HG02798 (cell line): Measurements from ENCODE around the gene LRRC45.

Experiments
- ATAC-seq: cut with Tn5 transposase; IDR thresholded peaks from one replicate; pipeline ENCODE4 v1.9.1; 2021; ENCODE audit warnings: mild to moderate bottlenecking; ENCODE audit not compliant: unreplicated experiment, poor library complexity

LRRC45 gene

GRCh38 chr17:81993729-81994592 lies 29.1 kb upstream of the LRRC45 start:
- no peak for ATAC-seq

DNA sequence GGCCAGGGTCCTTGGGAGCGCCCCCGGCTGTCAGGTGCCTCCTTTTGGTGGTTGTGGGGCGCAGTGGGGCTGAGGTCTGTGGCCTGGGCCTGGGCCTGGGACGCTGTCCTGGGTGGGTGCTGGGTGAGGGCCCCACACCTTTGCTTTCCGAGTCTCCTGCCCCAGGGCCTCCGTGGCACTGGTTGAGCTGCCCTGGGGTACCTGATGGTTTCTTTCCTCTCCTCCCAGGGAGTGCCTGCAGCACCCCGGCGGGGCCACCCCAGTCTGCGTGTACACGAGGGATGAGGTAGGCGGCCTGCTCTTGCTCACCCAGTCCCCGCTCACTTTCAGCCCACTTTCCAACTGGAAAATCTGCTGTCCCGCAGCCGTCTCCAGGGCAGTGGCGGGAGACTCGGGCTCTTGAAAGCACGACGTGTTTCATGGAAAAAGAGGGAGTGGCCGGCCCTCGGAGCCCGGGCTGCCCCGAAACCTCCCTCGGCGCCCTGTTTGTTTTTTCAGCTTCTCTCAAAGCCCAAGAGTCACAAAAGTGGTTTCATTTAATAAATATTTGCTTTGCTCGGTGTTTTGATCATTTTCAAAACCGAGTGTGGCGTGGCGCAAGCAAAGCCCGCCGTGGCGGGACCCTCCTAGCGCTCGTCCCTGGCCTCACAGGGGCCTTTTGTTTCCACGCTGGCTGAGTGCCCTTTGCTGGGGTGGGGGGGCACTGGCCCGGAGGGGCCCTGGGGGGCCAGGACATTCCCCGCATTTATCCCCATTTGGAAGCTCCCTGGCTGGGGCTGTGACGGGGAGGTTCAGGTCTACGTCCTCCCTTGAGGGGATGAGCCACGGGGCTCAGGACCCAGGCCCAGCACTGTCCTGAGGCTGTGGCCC lies 28.3 kb upstream of the LRRC45 start:
- no peak for ATAC-seq

GRCh38 chr17:81995463-81996231 lies 27.5 kb upstream of the LRRC45 start:
- no peak for ATAC-seq

DNA sequence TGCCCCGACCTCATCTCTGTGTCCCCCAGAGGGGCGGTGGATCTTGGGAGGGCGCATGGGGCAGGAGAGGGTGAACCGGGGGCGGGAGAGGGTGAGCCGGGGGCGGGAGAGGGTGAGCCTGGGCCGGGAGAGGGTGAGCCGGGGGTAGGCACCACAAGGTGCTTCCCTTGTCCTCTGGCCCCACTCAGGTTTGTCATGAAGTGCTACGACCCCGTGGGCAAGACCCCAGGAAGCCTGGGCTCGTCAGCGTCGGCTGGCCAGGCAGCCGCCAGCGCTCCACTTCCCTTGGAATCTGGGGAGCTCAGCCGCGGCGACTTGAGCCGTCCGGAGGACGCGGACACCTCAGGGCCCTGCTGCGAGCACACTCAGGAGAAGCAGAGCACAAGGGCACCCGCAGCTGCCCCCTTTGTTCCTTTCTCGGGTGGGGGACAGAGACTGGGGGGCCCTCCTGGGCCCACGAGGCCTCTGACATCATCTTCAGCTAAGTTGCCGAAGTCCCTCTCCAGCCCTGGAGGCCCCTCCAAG lies 26.8 kb upstream of the LRRC45 start:
- ATAC-seq = no peak

DNA sequence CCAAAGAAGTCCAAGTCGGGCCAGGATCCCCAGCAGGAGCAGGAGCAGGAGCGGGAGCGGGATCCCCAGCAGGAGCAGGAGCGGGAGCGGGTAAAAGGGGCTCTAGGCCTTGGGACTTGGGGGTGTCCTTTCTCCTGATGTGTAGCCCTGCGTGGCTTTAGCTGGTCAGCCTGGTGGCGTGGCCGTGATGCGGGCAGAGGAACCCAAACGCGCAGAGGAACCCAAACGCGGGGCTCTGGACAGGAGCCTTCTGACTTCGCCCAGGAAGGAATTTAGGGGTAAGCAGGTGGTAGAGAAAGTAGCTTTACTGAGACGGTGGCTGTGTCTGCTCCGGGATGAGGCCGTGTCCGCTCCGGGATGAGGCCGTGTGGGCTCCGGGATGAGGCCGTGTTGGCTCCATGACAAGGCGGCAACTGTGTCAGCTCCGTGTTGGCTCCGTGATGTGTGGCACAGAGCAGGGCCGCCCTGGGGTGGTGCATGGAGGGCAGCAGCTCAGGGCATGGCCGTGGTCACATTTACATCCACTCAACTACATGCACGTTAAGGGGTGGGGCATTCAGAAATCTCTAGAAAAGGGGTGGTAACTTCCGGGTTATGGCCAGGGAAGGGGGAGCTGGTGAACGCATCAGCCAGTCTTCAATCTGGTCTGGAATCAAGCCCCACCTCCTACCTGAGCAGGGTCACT lies 26.2 kb upstream of the LRRC45 start:
- no peak for ATAC-seq

- ATAC-seq = no peak
Observed at GRCh38 chr17:81998212-81998611, 24.9 kb upstream of the LRRC45 start.

DNA sequence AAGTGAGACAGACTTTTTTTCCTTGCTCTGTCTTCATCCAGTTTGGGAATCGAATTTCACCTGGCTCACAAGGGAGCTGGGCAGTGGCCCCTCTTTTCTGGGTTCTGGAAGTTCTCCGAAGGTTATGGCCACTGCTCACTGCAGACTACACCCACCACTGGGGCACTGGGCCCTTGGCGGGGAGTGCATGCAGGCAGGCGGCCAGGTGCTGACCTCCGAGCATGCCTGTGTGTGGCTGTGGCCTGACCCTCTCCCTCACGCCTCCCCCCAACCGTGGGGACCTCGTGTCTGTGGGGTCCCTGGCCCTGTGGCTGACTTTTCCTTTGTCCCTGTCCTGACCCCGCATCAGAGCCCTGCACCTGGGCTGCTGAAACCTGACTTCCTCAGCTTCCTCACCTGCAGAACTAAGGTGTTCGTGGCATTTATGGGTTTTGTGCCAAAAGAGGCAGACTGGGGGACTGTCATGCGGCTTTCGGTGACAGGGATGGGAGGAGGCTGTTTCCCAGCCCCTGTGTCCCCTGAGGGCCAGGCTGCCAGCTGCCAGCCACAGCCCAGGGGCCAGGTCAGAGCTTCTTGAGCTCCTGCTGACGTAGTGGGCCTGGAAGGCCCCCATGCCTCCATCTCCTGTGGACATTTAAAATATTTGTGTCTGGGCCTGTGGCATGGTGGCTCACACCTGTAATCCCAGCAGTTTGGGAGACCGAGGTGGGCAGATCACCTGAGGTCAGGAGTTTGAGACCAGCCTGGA lies 24.2 kb upstream of the LRRC45 start:
- no peak for ATAC-seq

DNA sequence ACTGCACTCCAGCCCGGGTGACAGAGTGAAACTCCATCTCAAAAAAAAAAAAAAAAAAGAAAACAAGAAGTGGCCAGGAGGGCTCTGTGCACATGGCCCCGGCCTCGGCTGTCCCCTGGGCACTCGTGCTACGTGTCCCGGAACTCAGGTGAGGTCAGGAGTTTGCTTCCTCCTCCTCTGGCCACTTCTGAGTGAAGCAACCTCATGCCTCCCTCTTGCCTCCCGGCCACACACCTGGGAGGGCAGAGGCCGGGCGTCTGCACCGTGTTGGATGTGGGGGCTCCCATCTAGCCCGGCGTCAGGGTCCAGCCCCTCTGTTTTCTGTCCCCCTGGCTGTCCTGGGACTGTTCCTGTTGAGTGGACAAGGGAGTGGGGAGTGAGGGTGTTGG lies 23.5 kb upstream of the LRRC45 start:
- no peak for ATAC-seq

DNA sequence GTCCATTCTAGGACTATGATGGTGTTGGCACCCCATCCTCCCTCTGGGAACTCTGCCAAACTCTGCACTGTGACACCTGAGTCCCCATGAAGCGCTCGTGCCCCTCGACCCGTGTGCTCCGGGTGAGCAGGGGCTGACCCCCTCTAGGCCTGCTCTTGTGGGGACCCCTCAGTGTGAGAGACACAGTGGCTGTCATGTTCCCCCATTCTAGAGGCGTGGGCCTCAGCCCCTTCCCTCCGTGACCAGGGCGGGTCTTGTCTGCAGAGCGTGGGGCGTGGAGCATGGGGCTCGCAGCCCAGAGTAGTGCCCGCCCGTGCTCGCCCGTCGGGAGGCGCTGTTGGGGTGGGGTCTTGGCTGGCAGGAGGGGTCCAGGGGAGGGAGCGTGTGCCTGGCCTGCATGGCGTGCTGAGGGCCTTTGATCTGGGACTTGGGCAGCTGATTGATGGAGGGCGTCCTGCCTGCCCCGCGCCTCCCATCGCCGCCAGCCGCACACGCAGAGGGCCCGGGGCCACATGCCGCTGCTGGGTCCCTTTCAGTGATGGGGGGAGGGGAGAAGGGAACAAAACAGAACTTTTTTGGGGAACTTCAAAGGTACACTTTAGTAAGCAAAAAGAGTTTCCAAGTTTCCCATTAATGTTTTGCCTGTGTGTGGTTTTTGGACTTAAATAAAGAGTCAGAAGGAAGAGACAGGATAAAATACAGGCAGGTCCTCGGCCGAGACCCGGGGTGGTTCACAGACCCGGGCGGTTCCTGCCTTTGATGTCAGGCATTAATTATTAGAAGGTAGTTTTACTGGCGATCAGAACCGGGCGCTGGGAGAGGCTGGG lies 22.9 kb upstream of the LRRC45 start:
- no peak for ATAC-seq

- ATAC-seq = no peak
Observed at GRCh38 chr17:82000803-82001570, 22.1 kb upstream of the LRRC45 start.

DNA sequence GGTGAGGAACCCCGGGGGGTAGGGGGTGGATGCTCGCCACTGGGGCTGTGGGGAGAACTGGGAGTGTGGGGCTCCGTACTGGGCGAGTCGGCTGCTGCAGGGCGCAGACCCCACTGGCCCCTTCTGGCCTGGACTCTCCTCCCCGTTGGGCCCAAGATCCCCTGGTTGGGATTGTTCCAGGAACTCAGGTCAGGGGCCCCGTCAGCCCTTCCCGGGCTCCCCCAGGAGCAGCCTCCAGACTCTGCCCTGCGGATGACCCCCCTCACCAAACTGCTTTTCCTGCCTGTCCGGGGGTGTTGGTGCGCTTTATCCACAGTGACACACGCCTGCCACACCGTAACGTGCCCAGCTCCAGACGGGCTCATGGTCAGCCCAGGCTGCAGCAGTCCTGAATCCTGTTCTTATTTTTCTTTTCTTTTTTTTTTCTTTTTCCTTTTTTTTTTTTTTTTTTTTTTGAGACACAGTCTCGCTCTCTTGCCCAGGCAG lies 21.5 kb upstream of the LRRC45 start:
- ATAC-seq = no peak

- ATAC-seq = no peak
Observed at GRCh38 chr17:82003411-82004381, 19.4 kb upstream of the LRRC45 start.

DNA sequence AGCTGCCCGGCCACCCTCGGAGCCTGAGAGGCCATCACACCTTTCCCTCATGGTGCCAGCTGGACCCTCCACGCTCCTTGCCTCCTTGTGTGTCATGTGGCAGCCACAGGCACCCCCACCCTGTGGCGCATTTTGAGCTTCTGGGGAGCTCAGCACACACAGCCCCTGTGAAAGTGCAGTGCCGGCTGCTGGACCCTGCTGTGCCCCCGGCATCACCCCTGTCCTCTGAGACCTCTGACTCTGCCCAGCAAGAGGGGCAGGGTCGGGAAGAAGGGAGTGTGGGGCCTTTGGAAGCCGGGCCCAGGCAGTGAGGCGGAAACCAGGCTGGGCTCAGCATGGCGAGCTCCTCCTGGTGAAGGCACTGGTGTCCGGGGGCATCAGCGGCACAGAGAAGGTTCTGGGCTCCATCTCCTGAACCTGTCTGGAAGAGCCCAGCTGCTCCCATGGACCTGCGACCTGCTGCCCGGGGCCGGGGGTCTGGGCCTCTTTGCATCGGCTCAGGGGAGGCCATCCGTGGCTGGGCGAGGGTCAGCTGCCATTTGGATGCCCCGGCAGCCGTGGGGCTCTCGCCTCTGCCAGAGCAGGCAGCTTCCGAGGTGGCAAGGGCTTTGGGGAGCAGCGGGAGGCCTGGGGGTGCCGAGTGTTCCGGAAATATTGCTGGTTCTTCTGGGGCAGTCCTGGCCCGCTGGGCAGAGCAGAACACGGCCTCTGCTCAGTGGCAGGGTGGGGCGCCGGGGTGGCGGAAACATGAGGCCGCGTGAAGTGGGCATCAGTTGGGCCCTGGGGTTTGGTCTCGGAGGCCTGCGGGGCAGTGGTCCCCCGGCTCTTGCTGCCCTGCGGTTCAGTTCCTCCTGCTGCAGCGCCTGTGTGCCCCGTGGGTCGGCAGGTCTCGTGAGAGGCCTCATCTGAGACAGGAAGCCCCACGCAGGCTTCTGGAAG lies 18.3 kb upstream of the LRRC45 start:
- ATAC-seq = no peak

- no peak for ATAC-seq
Observed at GRCh38 chr17:82005701-82006348, 17.3 kb upstream of the LRRC45 start.
